ENCODE data around the gene FNDC3B. TPM values are rescaled to one million over a fixed set of nuclear protein-coding genes. Genes with fewer than 3 reads are reported as not detected.

FNDC3B gene
- total RNA-seq, 2 experiments from 2014 or later = 11.6 to 12.2 TPM

DNA sequence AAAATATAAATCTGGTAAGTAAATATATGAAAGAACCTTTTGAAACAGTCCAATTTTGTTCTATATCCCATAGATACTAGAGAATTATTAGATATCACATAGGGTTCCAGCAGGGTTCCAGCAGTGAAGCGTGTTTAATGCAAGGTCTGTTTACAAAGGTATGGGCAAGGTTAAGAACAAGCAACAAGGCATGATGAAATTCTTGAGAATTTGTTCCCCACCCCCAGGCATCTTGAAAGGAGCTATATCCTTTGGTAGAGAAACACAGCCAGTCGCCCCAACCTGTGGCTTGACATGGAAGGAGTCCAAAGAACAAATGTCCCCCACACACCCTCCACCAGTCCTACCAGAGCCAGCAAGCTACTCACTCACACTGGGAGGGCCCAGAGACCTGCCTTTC, 18.6 kb upstream of the FNDC3B start:
- Mint-ChIP-seq H3K9me3 (no peaks in the 10 kb centered on the region), H3K27ac (no peak overlapping the region), H3K36me3 (no peaks in the 10 kb centered on the region), H3K4me1 (no peaks in the 10 kb centered on the region), H3K4me3 (no peak overlapping the region), H3K27me3 (no peaks in the 10 kb centered on the region)
- DNase-seq = no peak

DNA sequence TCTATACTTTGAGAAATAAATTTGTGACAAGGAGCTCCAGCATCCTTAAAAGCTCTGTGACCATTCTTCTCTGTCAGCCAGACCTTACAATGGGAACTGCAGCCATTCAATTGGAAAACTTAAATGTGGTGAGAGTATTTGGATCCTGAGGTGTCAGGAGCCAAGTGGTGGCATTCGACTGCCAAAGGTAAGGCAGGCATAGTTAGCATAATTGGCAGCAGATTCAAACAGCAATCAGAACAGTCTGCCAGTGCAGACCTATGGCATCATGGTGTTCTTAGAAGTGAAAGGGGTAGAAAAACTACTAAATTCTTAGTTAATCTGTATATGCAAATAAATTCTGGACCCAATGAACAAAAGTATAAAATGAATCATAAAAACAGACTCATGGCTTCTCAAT, 18.2 kb upstream of the FNDC3B start:
- Mint-ChIP-seq H3K9me3 (no peaks in the 10 kb centered on the region), H3K36me3 (no peaks in the 10 kb centered on the region), H3K27me3 (no peaks in the 10 kb centered on the region), H3K4me3 (no peak overlapping the region), H3K4me1 (no peaks in the 10 kb centered on the region), H3K27ac (no peak overlapping the region)
- no peak for DNase-seq

DNA sequence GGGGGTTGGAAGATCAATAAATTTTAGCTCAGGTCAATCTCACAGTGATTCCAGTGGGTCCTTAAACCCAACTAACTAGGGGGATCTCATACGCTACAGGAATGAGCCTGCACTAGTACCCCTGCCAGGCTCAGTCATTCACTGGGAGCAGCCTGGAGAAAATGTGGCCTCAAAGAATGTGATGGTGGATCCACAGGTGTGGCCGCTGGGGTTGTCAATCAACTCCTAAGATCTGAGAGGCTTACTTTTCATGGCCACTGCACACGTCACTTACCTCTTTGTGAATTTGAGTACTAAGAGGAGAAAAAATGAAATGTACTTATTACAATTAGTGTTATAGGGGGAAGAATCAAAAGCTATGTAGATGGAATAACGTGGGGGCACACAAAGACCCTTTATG, 17.5 kb upstream of the FNDC3B start:
- H3K27ac Mint-ChIP-seq = no peak overlapping the region

DNA sequence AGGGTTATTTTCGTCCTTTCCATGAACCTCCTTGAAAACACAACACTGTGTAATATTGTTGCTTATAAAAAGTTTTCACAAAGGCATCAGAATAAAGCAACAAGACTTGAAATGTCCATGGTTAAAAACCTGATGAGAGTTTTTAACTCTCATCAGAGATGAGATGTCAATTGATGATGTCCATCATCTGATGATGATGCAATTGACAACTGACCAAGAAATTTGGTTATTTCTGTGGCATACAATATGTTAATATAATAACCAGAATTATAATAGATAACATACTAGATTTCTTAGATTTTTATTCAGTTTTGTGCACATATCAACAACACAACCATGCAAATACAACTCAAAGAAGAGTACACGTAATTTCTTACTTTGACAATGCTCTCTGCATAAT, 15.5 kb upstream of the FNDC3B start:
- H3K27me3 Mint-ChIP-seq = no peaks in the 10 kb centered on the region
- H3K4me1 Mint-ChIP-seq = no peaks in the 10 kb centered on the region
- no peaks in the 10 kb centered on the region for H3K9me3 Mint-ChIP-seq
- no peaks in the 10 kb centered on the region for H3K36me3 Mint-ChIP-seq
- no peak overlapping the region for H3K27ac Mint-ChIP-seq
- DNase-seq = no peak
- no peak overlapping the region for H3K4me3 Mint-ChIP-seq

More for the DNA sequence above, 17.5 kb upstream of the FNDC3B start:
- Mint-ChIP-seq H3K27me3 (no peaks in the 10 kb centered on the region), H3K4me1 (no peaks in the 10 kb centered on the region), H3K9me3 (no peaks in the 10 kb centered on the region), H3K36me3 (no peaks in the 10 kb centered on the region), H3K4me3 (no peak overlapping the region)
- no peak for DNase-seq

DNA sequence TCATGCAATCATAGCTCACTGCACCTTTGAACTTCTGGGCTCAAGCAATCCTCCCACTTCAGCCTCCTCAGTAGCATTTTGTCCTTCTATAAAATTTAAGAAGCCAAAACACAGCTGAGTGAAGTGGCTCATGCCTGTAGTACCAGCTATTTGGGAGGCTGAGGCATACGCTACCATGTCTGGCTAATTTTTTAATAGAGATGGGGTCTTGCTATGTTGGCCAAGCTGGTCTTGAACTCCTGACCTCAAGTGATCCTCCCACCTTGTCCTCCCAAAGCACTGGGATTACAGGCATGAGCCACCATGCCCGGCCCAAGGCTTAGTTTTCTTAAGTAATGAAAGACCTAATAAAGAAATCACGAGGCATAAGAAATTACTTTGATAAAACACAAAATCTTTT, 14.7 kb upstream of the FNDC3B start:
- no peak overlapping the region for H3K4me3 Mint-ChIP-seq
- no peaks in the 10 kb centered on the region for H3K27me3 Mint-ChIP-seq
- H3K27ac Mint-ChIP-seq = no peak overlapping the region
- H3K4me1 Mint-ChIP-seq = no peaks in the 10 kb centered on the region
- no peaks in the 10 kb centered on the region for H3K36me3 Mint-ChIP-seq
- H3K9me3 Mint-ChIP-seq = no peaks in the 10 kb centered on the region
- no peak for DNase-seq

DNA sequence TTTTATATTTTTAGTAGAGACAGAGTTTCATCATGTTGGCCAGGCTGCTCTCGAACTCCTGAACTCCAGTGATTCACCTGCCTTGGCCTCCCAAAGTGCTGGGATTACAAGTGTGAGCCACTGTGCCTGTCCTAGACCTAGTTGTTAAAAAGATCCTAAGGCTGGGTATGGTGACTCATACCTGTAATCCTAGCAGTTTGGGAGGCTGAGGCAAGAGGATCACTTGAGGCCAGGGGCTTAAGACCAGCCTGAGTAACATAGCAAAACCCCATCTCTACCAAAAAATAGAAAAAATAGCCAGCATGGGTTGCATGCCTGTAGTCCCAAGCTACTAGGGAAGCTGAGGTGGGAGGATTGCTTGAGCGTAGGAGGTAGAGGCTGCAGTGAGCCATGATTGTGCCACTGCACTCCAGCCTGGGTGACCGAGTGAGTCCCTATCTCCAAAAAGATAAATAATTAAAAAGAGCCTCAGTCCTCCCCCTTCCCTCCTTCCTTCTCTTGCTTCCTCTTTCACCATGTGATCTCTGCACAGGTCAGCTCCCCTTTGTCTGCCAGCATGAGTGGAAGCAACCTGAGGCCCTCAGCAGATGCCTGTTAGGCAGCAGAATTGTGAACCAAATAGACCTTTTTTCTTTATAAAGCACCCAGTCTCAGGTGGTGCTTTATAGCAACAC, 9.8 kb upstream of the FNDC3B start:
- no peak for DNase-seq
- no peak overlapping the region for H3K27ac Mint-ChIP-seq
- H3K27me3 Mint-ChIP-seq = peaks cover 2% of the 10 kb centered on the region
- no peak overlapping the region for H3K4me3 Mint-ChIP-seq
- H3K9me3 Mint-ChIP-seq = no peaks in the 10 kb centered on the region
- H3K36me3 Mint-ChIP-seq = no peaks in the 10 kb centered on the region
- no peaks in the 10 kb centered on the region for H3K4me1 Mint-ChIP-seq

DNA sequence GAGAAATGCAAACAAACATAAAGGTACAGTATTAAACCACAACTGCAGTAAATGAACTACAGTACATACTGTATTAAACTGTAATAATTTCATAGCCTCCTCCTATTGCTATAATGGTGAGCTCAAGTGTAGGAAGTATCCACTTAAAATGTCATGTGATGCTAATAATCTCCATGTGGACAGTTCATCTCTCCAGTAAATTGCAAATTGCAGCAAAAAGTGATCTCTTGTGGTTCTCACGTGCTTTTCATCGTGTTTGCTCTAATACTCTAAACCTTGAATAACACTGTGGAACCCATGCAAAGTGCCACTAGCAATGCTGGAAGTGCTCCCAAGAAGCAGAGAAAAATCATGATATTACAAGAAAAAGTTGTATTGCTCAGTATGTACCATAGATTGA, 9.2 kb upstream of the FNDC3B start:
- no peak for DNase-seq
- Mint-ChIP-seq H3K9me3 (peaks cover 2% of the 10 kb centered on the region), H3K27ac (no peak overlapping the region), H3K4me1 (peaks cover 3% of the 10 kb centered on the region), H3K4me3 (no peak overlapping the region), H3K36me3 (no peaks in the 10 kb centered on the region), H3K27me3 (peaks cover 2% of the 10 kb centered on the region)

DNA sequence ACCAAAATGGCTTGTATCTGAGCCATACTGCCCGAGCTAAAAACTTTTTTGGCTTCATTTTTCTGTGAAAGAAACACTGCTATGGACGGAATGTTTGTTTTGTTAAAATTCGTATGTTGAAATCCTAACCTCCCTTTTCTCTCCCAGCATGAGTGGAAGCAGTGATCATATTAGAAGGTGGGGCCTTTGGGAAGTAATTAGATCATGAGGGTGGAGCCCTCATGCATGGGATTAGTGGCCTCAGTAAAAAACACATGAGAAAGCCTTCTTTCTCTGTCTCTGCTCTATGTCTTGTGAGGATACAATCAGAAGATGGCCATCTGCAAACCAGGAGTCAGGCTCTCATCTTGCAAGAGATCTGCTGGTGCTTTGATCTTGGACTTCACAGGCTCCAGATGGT, 7.4 kb upstream of the FNDC3B start:
- no peak overlapping the region for H3K27ac Mint-ChIP-seq
- no peaks in the 10 kb centered on the region for H3K36me3 Mint-ChIP-seq
- H3K4me1 Mint-ChIP-seq = peaks cover 5% of the 10 kb centered on the region
- H3K9me3 Mint-ChIP-seq = peaks cover 2% of the 10 kb centered on the region
- peaks cover 2% of the 10 kb centered on the region for H3K27me3 Mint-ChIP-seq
- no peak overlapping the region for H3K4me3 Mint-ChIP-seq
- no peak for DNase-seq

DNA sequence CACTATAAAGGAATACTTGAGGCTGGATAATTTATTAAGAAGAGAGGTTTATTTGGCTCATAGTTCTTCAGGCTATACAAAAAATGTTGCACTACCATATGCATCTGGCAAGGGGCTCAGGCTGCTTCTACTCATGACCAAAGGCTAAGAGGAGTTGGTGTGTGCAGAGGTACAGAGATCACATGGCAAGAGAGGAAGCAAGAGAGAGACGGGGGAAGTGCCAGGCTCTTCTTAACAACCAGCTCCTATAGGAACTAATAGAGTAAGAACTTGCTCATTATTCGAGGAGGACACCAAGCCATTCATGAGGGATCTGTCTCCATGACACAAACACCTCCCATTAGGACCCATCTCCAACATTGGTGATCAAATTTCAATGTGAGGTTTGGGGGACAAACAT, 6.0 kb upstream of the FNDC3B start:
- no peak overlapping the region for H3K27ac Mint-ChIP-seq
- H3K9me3 Mint-ChIP-seq = peaks cover 2% of the 10 kb centered on the region
- H3K36me3 Mint-ChIP-seq = no peaks in the 10 kb centered on the region
- H3K4me1 Mint-ChIP-seq = peaks cover 5% of the 10 kb centered on the region
- peaks cover 2% of the 10 kb centered on the region for H3K27me3 Mint-ChIP-seq
- no peak for DNase-seq
- H3K4me3 Mint-ChIP-seq = no peak overlapping the region

DNA sequence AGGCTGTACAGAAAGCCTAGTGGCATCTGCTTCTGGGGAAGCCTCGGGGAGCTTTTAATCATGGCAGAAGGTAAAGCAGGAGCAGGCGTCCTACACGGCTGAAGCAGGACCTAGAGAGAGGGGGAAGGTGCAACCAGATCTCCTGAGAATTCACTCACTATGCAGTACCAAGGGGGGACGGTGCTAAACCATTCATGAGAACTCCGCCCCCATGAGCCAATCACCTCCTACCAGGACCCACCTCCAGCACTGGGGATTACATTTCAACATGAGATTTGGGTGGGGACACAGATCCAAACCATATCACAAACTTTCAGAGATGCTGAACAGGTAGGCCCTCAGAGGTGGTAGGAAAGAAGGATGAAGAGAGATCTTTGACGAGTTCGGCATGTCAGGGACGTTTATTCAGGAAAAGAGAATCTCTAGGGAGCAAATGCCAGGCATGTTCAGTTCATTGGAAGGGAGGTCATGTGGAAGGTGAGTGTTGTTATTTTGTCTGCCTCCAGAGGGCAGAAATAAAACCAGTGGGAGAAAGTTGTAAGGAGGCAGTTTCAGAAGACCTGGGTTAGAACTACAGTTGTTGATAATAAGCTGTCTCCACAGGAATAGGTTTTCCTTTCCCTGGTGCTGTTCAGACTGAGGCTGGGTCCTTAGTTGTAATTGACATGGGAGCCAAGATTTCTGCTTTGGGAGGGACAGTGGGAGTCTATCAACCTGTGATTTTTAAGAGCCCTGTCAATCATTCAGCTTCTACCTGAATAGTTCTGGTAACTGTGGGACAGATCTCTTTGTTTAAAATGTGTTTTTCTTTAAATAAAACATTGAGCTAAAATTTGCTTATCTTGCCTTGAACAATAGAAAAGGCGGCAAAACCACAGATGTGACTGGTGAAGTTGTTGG, 4.3 kb upstream of the FNDC3B start:
- Mint-ChIP-seq H3K4me3 (no peak overlapping the region), H3K9me3 (peaks cover 2% of the 10 kb centered on the region), H3K36me3 (no peaks in the 10 kb centered on the region), H3K27me3 (peaks cover 2% of the 10 kb centered on the region), H3K27ac (no peak overlapping the region), H3K4me1 (peaks cover 7% of the 10 kb centered on the region)
- DNase-seq = no peak

DNA sequence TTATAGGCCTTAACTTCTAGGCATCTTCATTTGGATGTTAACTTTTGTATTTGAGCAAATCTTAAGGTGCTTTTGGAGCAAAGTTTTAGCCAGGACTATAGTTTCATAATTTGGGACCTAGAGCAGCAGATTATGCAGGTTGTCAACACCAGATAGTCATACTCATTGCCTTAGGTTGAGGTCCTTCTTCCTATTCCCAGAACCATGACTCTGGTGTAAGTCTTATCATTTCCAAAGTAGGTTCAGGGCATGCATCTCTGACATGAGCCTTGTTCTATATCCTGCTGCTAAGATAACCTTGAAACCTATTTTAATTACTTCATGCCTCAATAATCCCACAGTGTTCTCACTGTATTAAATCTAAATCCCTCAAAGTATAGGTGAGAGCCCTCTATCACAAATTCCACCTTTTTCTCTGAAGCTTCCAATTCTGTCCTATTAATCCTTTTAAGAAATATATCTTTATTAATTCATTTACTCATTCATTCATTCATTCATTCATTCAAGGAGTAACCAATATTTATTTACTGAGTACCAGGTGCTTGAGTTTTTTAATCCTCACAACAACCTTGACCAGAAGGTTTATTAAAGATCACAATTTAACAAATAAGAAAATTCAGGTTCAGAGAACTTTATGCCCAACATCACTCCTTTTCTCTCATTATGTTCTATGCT, 2.7 kb upstream of the FNDC3B start:
- H3K27ac Mint-ChIP-seq = no peak overlapping the region
- no peak overlapping the region for H3K4me3 Mint-ChIP-seq
- no peaks in the 10 kb centered on the region for H3K36me3 Mint-ChIP-seq
- no peaks in the 10 kb centered on the region for H3K27me3 Mint-ChIP-seq
- H3K9me3 Mint-ChIP-seq = peaks cover 2% of the 10 kb centered on the region
- DNase-seq = no peak
- peaks cover 7% of the 10 kb centered on the region for H3K4me1 Mint-ChIP-seq

DNA sequence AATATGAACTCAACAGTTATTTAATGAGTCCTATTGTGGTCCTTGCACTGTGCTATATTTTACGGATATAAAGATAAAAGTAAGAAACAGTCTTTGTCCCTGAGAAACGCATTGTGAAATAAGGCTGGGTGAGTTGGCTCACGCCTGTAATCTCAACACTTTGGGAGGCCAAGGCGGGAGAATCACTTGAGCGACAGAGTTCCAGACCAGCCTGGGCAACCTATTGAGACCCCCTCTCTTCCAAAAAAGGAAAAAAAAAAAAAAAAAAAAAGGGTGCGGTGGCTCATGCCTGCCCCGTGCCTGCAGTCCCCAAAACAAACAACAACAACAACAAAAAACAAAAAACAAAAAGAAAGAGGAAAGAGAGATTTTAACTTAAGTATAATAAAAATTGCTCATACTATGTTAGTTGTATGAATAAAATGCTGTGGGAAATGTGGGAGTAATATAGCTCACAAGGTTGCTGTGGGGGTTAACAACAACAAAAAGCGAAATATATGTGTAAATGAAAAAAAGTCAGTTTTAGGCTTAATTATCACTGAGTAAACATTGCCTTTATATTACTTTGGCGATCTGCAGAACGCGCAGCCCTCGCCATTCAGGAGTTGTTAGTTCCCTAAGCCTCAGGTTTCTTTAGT, 461 bp upstream of the FNDC3B start:
- Mint-ChIP-seq H3K27ac (peak overlapping the region; percentile 94), H3K4me1 (peaks cover 15% of the 10 kb centered on the region), H3K4me3 (peak overlapping the region; percentile 90), H3K9me3 (peaks cover 2% of the 10 kb centered on the region), H3K36me3 (no peaks in the 10 kb centered on the region), H3K27me3 (no peaks in the 10 kb centered on the region)
- no peak for DNase-seq

DNA sequence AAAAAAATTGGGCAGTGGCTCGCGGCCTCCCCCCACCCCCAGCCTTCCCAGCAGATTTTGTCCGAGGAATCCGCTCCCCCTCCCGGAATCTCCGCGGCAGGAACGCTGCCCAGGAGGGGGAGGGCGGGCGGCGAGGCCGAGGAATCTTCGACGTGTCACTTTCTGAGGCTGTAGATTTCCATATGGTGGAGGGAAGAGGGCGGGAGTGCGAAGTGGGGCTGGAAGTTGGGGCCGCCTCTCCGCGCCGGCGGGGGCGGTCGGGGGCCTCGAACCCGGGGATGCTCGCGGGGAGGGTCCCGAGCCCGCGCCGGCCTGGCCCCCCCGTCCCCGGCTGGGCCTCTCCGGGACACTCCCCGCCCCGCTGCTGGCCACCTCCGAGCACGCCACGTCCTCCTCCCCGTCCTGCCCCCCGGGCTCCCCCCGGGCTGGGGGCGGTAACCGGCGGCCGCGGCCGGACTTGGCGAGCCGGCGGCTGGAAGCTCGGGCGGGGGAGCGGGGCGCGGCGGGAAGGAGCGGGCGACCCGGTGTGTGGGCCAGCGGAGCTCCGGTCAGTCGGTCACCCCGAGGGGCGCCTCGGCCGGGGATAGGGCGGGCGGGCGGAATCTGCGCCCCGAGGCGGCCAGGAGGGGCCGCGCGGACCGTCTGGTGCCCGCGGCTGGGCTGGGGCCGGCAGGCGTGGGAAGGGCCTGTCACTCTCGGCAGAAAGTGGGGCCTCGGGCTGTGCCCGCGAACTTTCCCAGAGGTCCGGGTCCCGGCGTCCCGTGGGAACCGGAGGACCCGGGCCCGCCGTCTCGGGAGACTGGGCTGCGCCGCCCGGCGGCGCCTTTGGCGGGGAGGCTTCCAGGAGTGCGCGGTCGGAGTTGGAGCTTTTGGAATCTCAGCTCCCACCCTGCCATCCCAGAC, 951 bp downstream of the FNDC3B start:
- peak overlapping the region; percentile 90 for H3K4me3 Mint-ChIP-seq
- DNase-seq = peak; percentile 49
- no peaks in the 10 kb centered on the region for H3K36me3 Mint-ChIP-seq
- no peaks in the 10 kb centered on the region for H3K27me3 Mint-ChIP-seq
- peak overlapping the region; percentile 73 for H3K27ac Mint-ChIP-seq
- no peaks in the 10 kb centered on the region for H3K9me3 Mint-ChIP-seq
- peaks cover 23% of the 10 kb centered on the region for H3K4me1 Mint-ChIP-seq
